HG03103 (cell line): Measurements from ENCODE around the gene FMO3.

Experiments used
- ATAC-seq: cut with Tn5 transposase; IDR thresholded peaks from one replicate; pipeline ENCODE4 v1.9.1; 2021; ENCODE audit warnings: low read depth; ENCODE audit not compliant: unreplicated experiment

The FMO3 gene

GRCh38 chr1:171090604-171091003, at the start of gene FMO3:
FMO3 (plus strand) TSS chr1:171090905; CDS start chr1:171092659, 1,754 bp downstream.
- ATAC-seq, result no peak

- no peak for ATAC-seq
Observed at GRCh38 chr1:171048014-171048413, 42.7 kb upstream of the FMO3 start.

GRCh38 chr1:171052977-171053376, 37.7 kb upstream of the FMO3 start:
- ATAC-seq, result no peak

DNA sequence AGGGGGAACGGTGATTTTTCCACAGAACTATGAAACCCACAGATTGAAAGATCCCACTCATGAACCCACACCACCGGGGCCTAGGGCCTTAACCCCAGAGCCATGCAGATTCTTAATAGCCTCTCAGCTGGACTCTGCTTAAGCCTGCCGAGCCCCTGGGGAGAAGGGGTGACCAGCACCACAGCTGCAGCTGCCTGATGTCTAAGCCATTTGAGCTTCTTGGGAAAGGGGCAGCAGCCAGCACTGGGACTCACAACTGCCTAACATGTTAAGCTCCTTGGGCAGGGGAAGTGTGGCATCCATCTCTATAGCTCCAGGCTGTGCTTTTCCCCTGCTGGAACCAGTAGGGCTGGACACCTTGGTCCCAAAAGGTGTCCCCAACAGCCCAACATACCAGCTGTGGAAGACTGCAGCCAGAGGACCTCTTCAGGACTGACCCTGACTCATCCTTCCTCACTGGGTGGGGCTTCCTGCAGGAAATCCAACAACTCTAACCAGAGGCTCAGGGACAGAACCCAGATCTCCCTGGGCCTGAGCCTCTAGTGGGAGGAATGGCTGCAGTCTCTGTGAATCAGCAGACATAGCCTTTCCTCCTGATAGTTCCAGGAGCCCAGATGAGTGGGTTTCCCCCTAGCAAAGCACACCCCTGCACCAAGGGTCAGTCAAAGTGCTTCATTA, 34.6 kb upstream of the FMO3 start:
- ATAC-seq, result no peak

- no peak for ATAC-seq
Observed at GRCh38 chr1:171061425-171062143, 29.1 kb upstream of the FMO3 start.

DNA sequence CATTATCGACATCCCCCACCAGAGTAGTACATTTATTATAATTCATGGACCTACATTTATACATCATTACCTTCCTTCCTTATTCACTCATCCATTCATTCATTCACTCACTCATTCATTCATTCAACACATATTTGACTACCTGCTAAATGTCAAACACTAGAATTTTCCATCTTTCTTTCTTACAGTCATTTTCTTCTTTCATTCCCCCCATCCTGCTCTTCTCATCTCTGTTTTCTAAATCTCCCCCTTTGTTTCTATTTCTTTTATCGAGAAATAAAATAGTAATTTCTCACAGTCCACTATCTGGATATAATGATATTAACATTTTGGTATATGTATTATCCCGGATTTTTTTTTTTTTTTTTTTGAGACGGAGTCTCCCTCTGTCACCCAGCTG, 27.8 kb upstream of the FMO3 start:
- no peak for ATAC-seq

GRCh38 chr1:171075041-171075440, 15.7 kb upstream of the FMO3 start:
- ATAC-seq, result no peak

DNA sequence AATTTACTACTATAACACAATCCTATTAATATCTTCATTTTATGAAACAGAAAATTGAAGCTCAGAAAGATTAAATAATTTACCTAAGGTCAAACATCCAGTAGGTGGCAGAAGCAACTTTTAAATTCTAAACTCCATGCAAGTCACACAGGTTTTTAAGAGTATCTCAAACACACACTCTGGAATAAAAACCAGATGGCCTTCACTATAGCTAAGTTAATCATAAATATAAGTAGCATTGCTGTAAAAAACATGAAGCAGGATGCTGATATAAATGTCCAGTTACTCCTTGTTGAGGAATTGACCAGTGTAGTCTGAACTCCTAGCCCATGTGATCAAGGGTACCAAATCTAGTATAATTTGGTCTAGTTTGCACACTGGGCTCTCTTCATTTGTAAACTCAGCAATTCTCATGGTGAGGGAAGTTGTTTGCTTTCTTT, 9.4 kb upstream of the FMO3 start:
- no peak for ATAC-seq

GRCh38 chr1:171081763-171082201, 8.9 kb upstream of the FMO3 start:
- no peak for ATAC-seq

DNA sequence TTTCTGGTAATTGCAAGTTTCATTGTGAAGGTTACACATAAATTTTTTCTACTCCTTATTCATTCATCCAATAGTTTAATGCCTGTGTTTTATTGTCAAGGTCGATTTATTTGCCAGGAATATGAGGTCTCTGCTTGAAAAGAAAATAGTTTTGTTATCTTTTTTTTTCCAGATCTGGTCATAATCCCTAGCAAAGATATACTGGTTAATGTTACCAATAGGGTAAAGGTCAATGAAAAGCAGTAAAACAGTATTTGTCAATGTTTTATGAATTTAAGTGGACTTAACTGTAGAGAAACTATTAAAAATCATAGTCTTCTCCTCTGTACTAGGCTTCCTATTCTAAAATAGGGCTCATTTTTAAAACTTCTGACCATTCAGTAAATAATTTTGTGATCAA, 8.1 kb upstream of the FMO3 start:
- ATAC-seq, result no peak

DNA sequence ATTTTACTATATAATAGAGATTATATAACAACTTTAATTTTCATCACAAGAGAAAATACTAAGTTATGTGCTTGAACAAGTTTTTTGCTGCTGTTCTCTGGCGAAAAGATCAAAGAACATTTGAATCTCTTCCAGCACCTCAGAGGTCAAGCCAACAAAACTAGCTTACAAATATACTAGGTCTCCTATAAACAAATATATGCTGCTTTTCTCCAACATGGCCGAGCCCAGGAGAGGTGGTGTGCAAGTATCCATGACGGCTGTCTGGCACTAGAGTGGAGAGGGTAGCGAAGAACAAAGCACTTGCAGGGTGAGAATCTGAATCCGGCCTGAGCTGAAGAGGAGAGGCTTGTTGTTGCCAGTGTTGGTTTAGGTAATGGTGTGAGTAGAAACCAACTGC, 7.5 kb upstream of the FMO3 start:
- ATAC-seq, result no peak

DNA sequence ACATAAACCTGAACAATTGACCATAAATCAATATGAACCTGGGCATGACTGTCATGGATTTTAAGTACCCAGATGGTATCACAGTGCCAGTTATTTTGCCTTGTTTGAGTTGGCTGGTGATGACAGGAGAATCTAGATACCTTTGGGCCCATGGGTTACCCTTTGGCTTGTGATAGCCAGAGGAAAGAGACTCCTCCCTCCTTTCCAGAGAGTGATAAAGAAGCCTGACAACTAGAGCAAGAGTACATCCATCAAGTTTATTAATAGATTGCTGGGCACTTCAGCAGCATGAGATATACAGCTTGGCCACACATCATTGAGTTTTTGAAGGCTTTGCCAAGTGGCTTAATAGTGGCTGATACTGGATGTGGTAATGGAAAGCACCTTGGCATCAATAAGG, 6.6 kb upstream of the FMO3 start:
- ATAC-seq, result no peak

- ATAC-seq, result no peak
Observed at GRCh38 chr1:171084870-171085269, 5.8 kb upstream of the FMO3 start.

- ATAC-seq, result no peak
Observed at GRCh38 chr1:171087896-171088295, 2.8 kb upstream of the FMO3 start.

DNA sequence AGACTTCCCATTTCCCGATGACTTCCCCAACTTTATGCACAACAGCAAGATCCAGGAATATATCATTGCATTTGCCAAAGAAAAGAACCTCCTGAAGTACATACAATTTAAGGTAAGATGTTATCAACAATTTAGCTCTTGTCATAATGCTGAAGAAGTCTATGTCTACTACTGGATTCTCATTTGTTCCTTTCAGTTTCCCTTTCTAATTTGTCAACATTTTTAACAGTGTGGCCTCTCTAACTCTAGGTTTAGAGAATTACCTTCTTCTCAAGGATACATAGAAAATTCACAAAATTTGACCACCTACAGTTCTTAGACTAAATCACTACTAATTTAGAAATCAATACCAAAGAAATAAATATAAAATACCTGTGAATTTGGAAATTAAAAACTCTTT, 13.2 kb downstream of the FMO3 start:
- ATAC-seq, result no peak

DNA sequence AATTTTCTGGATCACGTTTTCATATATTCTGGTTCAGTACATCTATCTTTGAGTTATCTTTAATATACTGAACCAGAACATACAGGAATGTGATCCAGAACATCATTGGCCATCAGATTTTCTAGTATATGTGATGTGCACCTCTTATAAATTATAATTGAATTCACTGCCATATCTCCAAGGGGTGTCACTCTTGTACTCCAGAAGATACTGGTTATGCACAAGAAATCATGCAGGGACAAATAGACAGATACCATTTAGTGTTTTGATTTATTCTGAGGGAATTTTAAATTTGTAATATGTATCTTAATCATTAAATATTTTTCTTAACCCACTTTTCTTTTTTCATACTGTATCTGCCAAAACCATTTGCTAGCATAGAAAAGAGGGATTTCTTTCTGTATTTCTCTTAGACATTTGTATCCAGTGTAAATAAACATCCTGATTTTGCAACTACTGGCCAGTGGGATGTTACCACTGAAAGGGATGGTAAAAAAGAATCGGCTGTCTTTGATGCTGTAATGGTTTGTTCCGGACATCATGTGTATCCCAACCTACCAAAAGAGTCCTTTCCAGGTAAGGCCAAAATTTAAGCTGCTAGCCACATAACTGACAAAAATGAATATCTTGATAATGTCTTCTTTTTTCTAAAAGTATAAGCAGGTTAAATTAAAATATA, 16.7 kb downstream of the FMO3 start:
- ATAC-seq, result no peak

GRCh38 chr1:171107969-171108368, 17.3 kb downstream of the FMO3 start:
- no peak for ATAC-seq

DNA sequence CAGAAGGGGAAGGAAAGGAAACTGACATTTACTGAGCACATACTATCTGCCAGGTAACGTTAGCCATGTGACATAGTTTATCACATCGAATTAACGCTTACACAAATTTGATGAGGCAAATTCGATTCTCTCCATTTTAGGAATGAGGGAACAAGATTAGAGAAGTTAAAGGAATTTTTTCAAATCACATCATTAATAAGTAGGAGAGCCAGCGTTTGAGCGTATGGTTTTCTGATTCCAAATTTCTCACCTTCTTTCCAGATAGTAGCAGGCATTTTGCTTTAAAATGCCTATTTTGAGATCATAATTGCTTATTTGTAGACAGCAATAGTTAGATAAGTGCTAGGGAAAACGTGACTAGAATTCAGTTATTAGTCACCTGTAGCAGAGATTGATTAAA, 19.3 kb downstream of the FMO3 start:
- no peak for ATAC-seq

DNA sequence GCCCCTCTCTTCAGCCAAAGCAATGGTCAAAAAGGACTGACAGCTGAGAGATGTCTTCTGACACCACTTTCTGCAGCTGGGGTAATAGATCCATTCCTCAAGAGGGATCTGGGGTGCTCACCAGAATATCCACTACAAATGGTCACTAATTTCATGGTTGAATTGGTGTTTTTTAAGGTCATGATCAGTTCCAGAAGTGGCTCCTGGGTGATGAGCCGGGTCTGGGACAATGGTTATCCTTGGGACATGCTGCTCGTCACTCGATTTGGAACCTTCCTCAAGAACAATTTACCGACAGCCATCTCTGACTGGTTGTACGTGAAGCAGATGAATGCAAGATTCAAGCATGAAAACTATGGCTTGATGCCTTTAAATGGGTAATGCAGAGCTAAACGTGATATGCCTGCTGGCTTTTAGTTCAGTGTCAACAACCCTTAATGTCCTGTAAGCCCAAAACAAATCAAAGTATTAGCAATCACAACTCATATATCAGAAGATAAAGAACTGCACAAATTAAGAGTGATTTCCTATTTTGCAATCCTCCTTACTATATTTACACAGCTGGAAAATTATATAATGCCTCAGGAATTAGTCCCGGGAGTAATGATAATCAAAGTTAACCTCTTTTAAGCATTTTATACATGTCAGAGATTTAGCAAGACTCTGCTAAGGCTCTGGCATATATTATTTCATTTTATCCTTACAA, 20.1 kb downstream of the FMO3 start:
- ATAC-seq, result no peak

GRCh38 chr1:171112119-171112518, 21.4 kb downstream of the FMO3 start:
- ATAC-seq, result no peak

- no peak for ATAC-seq
Observed at GRCh38 chr1:171113382-171113781, 22.7 kb downstream of the FMO3 start.
